GM19468 (cell line): Measurements from ENCODE around the gene PSMC5.
"Not testable (repeated sequence)": the region's sequence is repeated elsewhere in the genome, so short reads cannot be mapped to it uniquely, and the experiment has no call there.

ENCODE experiments used
- ATAC-seq: cut with Tn5 transposase; IDR thresholded peaks from one replicate; pipeline ENCODE4 v1.9.1; 2021; ENCODE audit warnings: mild to moderate bottlenecking, moderate library complexity, moderate number of reproducible peaks; ENCODE audit not compliant: unreplicated experiment; ENCODE audit errors: extremely low read depth

Gene PSMC5

DNA sequence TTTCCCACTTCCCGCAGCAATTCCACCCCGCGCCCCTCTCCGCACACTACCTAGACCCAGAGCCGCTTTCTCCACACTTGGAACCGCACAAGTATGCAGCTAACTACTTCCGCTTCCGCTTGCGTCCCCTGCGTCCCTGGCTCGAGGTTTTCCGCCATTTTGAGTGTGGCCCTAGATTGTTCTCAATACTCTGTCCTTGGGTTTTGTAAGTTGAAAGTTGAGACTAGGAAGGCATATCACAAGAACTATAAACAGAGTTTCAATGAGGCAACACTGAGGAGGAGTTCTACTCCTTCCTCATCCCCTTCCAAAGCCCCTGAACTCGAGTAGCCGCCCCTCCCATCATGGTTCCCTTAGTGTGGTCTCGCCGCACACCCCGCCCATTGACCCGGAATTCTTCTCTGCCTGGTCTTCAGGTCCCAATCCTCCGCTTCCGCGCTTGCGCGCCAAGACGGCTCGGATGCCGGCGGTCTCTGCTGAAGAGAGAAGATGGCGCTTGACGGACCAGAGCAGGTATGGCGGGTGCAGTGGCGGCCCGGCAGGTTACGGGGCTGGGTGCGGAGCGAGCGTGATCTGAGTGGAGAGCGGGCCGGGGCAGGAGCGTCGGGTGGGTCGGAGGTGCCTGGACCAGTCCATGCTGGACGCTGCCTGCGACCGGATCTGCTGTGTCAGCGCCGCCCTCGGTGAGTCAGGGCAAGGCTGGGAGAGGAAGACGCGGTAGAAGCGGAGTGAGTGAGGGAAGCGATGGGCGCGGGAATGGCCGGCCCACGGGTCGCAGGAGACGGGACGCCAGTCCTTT is at the start of gene PSMC5, which contains the start of gene FTSJ3:
TSS of gene PSMC5 (plus strand) at position 430 of the 799 bp plus-strand sequence. CDS start at position 490, 60 bp downstream.
TSS of gene FTSJ3 (minus strand) at position 662 of the 799 bp plus-strand sequence. CDS start 761 bp downstream, outside the sequence.
- ATAC-seq = peak; percentile 30

DNA sequence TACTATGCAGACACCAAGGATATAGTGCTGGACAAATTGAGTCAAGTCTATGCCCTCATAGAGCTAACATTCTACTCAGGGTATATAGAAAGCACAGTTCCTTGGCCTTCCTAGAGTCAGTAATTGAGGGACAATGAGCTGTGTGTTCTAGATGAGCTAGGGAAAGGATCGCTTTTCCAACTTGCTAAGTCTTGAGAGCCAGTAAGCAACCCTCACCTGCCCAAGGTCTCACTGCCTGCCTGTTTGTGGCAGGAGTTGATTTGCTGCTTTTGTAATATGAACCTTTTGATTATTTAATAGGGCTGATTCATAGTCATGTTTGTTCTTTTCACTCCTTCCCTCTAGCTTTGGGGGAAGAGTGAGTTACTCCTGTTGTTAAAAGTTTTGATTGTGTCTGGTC is 46.7 kb upstream of the PSMC5 start:
- ATAC-seq = no peak

DNA sequence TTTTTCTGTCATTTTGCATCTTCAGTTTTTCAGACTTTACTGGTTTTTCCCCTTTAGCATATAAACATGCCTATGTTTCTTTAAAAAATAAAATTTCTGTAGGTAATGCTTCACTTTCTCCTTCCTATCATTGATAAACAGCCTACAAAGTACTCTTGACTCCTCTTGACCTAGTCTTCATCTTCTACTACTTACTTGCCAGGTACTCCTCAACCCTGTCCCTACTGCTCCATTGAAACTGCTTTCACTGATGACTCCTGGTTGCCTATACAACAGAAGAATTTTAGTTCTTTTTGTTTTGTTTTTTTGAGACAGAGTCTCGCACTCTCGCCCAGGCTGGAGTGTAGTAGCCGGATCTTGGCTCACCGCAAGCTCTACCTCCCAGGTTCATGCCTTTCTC is 46.3 kb upstream of the PSMC5 start:
- no peak for ATAC-seq

DNA sequence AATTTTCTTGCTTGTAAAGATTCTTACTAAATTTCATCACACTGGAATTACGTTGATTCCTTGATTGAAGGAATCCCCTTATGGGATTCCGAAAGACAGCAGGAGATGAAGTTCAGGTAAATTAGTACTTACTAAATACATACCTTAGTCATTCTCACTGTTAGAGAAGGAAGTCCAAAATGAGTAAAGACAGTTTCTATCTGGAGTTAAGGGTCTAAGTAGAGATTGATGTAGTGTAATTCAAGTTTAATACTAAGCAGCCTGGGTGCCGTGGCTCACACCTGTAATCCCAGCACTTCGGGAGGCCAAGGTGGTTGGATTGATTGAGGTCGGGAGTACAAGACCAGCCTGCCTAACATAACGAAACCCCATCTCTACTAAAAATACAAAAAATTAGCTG is 43.7 kb upstream of the PSMC5 start:
- ATAC-seq = no peak

DNA sequence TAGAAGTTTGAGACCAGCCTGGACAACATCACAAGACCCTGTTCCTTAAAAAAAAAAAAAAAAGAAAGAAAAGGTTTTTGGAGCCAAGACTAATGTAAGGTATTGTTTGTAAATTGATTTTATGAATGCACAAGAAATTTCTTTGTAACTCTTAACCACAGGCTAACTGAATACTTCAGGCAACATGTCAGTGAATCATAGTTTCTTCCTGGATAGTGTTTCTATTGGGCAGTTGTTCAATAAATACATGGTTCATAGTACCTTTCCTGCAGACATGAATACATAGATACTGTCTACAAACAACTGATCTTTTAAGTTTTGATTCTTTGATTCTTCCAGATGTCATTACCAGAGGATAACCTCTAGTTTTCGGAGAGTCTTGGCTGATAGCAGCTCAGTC is 41.7 kb upstream of the PSMC5 start:
- ATAC-seq = no peak

DNA sequence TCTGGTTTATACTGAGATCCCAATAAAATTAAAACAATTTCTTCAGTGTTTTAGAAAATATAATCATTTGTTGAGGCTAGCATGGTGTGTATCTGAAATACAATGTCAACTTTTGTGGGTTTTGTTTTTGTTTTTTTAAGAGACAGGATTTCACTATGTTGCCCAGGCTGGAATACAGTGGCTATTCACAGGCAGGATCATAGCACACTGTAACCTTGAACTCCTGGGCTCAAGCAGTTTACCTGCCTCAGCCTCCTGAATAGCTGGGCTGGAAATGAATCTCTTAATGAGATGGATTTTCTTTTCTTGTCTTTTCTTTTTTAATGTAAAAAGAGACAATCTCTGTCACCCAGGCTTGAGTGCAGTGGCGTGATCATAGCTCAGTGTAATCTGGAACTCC is 41.1 kb upstream of the PSMC5 start:
- no peak for ATAC-seq

DNA sequence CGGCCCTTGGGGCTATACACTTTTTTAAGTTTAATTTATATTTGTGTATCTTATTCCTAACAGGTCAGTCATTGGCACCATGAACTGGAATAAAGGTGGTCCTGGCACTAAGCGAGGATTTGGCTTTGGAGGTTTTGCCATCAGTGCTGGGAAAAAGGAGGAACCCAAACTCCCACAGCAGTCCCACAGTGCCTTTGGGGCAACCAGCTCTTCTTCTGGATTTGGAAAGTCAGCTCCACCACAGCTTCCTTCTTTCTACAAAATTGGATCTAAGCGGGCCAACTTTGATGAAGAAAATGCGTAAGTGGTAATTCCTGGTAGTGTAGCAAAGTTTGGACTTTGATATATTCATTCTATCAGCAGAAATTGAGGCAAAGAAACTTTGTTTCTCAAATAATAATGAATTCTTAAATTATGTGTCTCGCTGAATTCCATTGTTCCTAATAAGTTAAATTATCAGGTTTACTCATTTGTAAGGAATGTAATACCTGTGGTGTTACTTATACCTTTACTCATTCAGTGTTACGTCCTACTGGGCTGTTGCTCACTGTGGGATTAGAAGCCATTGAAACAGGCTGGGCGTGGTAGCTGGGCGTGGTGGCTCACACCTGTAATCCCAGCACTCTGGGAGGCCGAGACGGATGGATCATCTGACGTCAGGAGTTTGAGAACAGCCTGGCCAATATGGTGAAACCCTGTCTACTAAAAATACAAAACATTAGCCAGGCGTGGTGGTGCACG is 40.1 kb upstream of the PSMC5 start:
- no peak for ATAC-seq

DNA sequence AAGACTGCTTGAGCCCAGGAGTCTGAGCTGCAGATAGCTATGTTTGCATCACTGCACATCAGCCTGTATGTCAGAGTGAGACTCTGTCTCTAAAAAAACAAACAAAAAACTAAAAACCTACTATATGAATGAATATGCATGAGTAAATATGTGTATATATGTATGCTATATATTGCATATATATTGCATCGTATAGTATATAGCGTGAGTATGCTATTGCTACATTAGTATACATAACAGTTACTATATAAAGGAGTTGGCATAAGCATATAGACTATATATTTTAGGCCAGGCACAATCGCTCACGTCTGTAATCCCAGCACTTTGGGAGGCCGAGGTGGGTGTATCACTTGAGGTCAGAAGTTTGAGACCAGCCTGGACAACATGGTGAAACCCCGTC is 37.2 kb upstream of the PSMC5 start:
- ATAC-seq = no peak

DNA sequence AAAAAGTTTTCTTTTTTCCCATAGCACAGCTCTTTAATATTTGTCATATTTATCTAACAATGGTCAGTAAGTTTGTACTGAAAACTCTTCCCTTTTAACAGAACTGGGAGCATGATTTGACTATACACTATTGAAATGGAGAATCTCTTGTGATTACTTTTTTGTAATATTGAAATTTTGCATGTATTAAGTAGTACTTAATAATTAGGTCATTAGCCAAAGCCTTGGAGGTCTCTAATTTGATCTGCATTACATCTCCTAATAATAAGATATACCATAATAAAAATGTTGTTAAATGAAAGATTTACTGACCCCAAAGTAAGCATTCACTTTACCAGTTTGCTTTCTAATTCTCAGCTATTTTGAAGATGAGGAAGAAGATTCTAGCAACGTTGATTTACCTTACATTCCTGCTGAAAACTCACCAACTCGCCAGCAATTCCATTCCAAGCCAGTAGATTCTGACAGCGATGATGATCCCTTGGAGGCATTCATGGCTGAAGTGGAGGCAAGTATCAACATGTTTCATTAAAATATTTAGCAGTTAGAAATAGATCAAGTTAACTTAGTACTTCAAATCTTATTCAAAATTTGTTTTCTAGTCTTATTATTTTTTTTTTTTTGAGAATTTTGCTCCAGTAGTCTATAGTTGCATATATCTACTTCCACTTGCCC is 35.0 kb upstream of the PSMC5 start:
- ATAC-seq = no peak

DNA sequence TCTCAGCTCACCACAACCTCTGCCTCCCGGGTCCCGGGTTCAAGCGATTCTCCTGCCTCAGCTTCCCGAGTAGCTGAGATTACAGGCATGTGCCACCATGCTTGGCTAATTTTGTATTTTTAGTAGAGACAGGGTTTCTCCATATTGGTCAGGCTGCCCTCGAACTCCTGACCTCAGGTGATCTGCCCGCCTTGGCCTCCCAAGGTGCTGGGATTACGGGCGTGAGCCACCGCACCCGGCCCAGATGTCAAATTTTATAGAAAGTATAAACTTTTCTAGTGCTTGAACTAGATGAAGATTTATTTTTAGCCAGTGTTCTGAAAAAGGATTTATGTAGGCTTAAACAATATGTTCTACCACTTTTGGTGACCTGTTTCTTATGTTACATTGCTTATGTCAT is 30.9 kb upstream of the PSMC5 start:
- not testable (repeated sequence) for ATAC-seq

DNA sequence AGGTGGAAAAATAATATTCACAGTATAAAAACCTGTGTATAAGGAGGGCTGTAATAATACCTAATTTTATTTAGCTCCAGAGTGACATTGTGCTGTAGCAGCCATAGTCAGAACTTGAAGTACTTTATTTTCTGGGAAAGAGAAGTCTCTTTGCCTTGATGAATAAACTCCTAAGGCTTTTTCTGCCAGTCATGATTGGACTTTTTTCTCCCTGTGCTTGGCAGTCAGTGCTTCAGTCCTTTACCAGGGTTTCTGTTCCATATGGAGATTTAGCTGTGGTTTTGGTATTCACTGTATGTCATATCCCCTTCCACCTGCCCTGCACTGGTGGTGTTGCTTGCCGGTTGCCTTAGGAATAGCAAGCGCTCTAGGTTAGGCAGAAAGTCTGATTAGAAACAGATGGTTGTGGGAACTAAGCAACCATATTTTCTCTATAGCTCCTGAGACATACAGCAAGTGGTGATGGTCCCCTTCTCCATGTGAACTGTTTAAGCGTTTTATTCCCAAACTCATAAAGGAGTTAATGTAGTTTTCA is 28.6 kb upstream of the PSMC5 start:
- ATAC-seq = no peak

DNA sequence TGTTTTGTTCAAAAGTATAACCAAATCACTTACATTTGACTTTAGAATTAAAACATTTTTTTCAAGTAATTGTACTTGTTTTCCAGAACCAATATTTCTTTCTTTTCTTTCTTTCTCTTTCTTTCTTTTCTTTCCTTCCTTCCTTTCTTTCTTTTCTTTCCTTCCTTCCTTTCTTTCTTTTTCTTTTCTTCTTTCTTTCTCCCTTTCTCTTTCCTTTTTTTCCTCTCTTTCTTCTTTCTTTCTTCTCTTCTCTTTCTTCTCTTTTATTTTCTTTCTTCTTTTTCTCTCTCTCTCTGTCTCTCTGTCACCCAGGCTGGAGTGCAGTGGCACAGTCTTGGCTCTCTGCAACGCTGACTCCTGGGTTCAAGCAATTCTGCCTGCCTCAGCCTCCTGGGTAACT is 26.4 kb upstream of the PSMC5 start:
- ATAC-seq = no peak

DNA sequence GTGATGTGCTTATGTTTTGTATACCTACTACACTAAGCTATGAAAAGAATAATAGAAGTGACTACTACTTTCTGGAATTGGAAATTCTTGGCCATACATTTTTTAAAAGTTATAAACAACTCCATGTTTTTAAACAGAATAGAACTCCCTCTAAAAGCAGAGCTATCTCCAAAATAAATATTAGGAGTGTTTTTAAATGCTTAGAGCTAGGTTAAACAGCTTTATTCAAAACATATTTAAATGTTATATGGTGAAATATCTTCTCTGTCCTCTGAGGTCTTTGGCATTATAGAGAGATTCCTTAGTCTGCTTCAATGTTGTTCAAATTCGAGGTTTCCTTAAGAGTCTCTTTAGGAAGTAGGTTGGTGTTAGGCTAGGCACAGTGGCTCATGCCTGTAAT is 22.9 kb upstream of the PSMC5 start:
- ATAC-seq = no peak

DNA sequence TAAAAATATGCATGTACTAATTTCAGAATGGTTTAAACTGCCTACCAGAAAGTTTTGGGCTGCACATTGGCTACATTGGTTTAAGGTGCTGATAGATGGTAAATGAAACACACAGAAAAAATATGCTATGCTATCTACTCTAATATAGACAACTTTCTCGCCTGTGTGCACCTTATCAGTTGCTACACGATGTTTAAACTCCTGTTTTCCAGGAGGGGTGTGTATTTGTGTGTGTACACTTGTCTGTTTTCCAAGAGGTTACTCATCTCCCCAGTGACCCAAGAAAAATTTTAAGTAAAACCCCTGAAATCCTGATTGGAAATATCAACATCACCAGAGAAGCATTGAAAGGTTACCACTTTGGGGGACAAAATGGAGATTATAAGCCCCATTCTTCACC is 21.6 kb upstream of the PSMC5 start:
- no peak for ATAC-seq

DNA sequence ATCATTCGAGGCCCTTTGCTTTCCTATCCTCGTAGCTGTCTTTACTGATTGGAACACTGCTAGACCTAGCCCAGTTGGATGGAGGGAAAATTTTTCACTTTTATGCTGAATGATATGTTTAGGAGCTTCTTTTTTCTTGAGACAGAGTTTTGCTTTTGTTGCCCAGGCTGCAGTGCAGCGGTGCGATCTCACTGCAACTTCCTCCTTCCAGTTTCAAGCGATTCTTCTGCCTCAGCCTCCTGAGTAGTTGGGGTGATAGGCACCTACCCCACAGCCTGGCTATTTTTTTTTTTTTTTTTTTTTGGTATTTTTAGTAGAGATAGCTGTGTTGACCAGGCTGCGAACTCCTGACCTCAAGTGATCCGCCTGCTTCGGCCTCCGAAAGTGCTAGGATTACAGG is 17.3 kb upstream of the PSMC5 start:
- no peak for ATAC-seq

DNA sequence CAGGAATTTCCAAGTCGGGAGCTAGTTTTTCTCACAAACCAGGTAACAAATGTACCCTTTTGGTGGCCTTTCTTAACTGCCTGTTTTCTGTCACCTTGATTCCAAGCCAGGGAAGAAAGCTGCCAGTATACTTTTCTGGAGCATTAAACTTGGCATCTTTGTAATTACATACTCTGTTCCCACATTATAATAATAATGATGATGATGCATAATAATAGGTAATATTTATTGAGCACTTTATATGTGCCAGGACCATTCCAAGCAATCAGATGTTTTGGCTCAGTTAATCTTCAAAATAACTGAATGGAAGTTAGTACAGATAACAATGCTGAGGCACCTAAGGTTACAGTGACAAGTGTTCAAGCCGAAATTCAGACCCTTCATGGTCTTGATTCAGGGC is 11.1 kb upstream of the PSMC5 start:
- ATAC-seq = no peak

DNA sequence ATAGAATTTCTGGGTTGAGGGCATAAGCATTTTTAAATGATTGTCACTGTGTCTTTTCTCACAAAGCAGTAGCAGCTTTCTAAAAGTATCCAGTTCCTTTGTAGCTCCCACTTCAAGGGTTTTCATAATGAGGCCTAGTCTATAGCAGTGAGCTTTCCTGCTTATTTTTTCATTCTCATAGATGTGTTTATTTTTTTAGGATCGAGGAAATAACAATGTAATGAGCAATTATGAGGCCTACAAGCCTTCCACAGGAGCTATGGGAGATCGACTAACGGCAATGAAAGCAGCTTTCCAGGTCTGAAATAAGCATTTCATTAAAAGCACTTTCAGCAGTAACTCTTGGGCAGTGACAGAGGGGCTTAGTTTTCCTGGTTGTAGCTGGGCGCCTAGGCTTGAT is 10.6 kb upstream of the PSMC5 start:
- no peak for ATAC-seq

DNA sequence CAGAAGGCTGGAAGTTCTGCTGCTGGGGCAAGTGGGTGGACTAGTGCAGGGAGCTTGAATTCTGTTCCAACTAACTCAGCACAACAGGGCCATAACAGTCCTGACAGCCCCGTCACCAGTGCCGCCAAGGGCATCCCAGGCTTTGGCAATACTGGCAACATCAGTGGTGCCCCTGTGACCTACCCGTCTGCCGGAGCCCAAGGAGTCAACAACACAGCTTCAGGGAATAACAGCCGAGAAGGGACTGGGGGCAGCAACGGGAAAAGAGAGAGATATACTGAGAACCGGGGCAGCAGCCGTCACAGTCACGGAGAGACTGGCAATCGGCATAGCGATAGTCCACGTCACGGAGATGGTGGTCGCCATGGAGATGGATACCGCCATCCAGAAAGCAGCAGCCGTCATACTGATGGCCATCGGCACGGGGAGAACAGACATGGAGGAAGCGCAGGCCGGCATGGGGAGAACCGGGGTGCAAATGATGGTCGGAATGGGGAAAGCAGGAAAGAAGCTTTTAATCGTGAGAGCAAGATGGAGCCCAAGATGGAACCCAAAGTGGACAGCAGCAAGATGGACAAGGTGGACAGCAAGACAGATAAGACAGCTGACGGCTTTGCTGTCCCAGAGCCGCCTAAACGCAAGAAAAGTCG is 9.4 kb upstream of the PSMC5 start:
- ATAC-seq = no peak

DNA sequence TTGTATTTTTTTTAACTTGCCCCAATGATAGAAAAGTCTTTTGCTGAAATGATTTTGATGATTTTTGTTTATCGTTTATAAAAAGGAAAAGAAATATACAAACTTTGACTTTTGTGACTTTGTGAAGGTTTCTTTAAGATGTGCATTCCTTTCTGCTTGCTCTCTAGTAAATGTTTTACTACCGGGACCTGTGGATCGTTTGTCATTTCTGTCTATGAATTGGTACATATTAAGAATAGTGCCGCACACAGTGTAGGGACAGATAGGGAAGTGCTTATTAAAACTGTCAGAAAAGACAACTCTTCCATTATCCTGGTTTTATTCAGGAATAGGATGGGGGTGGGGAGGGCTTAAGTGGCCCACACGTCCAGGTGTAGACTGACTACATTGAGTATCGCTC is 8.1 kb upstream of the PSMC5 start:
- ATAC-seq = no peak
